Lung (tissue), 12 donors: Measurements from ENCODE around the gene OSBPL9. TPM values are rescaled to one million over a fixed set of nuclear protein-coding genes. Genes with fewer than 3 reads are reported as not detected.

Experiments used
- ATAC-seq: fragments of 200-7000 bp; cut with Tn5 transposase; one replicate; pipeline ENCODE4 v1.9.1; 2020; ENCODE audit warnings: moderate number of reproducible peaks; ENCODE audit not compliant: insufficient read depth, low FRiP score
- DNase-seq, 3 donors: peaks; one replicate each; pipeline ENCODE4 v3.0.0-alpha.2; 2013 to 2017
- H3K27ac ChIP-seq, 2 donors: one replicate each; pipeline ENCODE4 v1.5.1; 2013; ENCODE audit warnings: mild to moderate bottlenecking in 2 of 2, moderate library complexity in 2 of 2, control low read depth in 1 of 2, inconsistent platforms in 1 of 2, low read depth in 1 of 2, low read length in 1 of 2
- H3K27me3 ChIP-seq, 3 donors: one replicate each; pipeline ENCODE4 v1.5.1; 2013; ENCODE audit warnings: low read length in 2 of 3; ENCODE audit not compliant: control insufficient read depth in 3 of 3, insufficient read depth in 3 of 3
- H3K36me3 ChIP-seq, 4 donors: one replicate each; pipeline ENCODE4 v1.5.1; 2013; ENCODE audit warnings: low read length in 4 of 4, mild to moderate bottlenecking in 1 of 4, moderate library complexity in 1 of 4; ENCODE audit not compliant: control insufficient read depth in 4 of 4, insufficient read depth in 4 of 4
- H3K4me1 ChIP-seq, 5 donors: one replicate each; pipeline ENCODE4 v1.5.1; 2013; ENCODE audit warnings: low read length in 5 of 5, mild to moderate bottlenecking in 2 of 5, moderate library complexity in 1 of 5; ENCODE audit not compliant: control insufficient read depth in 5 of 5, insufficient read depth in 5 of 5
- H3K4me3 ChIP-seq: one replicate; pipeline ENCODE4 v1.5.1; 2013; ENCODE audit warnings: mild to moderate bottlenecking, control low read depth, moderate library complexity
- H3K9ac ChIP-seq, 2 donors: one replicate each; pipeline ENCODE4 v1.5.1; 2013; ENCODE audit warnings: low read length in 2 of 2, control low read depth in 1 of 2; ENCODE audit not compliant: insufficient read depth in 1 of 2
- H3K9me3 ChIP-seq, 4 donors: one replicate each; pipeline ENCODE4 v1.5.1; 2013; ENCODE audit warnings: low read length in 3 of 4, mild to moderate bottlenecking in 1 of 4, moderate library complexity in 1 of 4; ENCODE audit not compliant: control insufficient read depth in 4 of 4, insufficient read depth in 3 of 4
- CTCF ChIP-seq: IDR thresholded peaks from 2 replicates; pipeline ENCODE4 v1.5.1; 2012; ENCODE audit warnings: mild to moderate bottlenecking; ENCODE audit errors: control extremely low read depth, extremely low read depth
- WGBS, 2 donors: extraction: QIAGEN DNeasy Blood & Tissue Kit; methylation state at CpG; one replicate each; pipeline ENCODE4 v1.1.7; 2013; 5-methylcytosine and 5-hydroxymethylcytosine counted together
- polyA plus RNA-seq, 2 donors: library from polyadenylated mRNA; stranded (reverse); fragments of 200-250 nt; gene quantifications; one replicate each; pipeline ENCODE4 v1.2.1, GENCODE V29; 2013
- total RNA-seq, 2 donors: library from RNA; depleted of rRNA in 1 of 2; stranded (reverse); fragments of >200 nt in 1 of 2; gene quantifications; one replicate each; pipeline ENCODE4 v1.2.1, GENCODE V29; 2014 to 2021
- donor health status: control.
- donor health status: control.
- donor health status: Bipolar disorder and iron deficiency.
- donor health status: healthy.
- donor health status: DM: yes; HTN: yes; CAD: no.

The OSBPL9 gene
- total and polyA plus RNA-seq, 4 donors, result 36.8 to 135 (median 72.4) TPM

- no peaks in the 10 kb centered on the region for H3K9me3 ChIP-seq
- H3K4me3 ChIP-seq, result no peak overlapping the region
- no peak for TF ChIP-seq CTCF
- no peaks in the 10 kb centered on the region for H3K27me3 ChIP-seq
- no peak overlapping the region for H3K9ac ChIP-seq
- no peak overlapping the region for H3K27ac ChIP-seq
- peaks cover 0 to 4% (median 0%) of the 10 kb centered on the region in 5 donors for H3K4me1 ChIP-seq
- no peak for ATAC-seq
- peaks cover 7 to 22% (median 15%) of the 10 kb centered on the region in 4 donors for H3K36me3 ChIP-seq
- DNase-seq, result no peak
Measured at GRCh38 chr1:51776408-51776807, 159.5 kb downstream of the OSBPL9 start.

DNA sequence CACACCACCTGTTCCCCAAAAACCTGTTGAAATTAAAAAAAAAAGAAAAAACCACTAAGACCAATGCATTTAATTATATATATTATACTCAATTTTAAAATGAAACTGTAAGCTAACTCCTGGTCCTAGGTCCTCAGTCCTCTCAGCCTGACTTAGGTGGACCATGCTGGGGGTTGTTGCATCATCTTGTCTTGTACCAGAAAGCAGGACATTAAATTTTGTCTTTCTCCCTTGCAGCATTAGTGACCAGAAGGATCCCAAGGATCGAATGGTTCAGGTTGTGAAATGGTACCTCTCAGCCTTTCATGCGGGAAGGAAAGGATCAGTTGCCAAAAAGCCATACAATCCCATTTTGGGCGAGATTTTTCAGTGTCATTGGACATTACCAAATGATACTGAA is 164.0 kb downstream of the OSBPL9 start:
- no peak overlapping the region for H3K27ac ChIP-seq
- H3K27me3 ChIP-seq, result no peaks in the 10 kb centered on the region
- ATAC-seq (no peak), DNase-seq (no peak)
- no peak overlapping the region for H3K9ac ChIP-seq
- peaks cover 10 to 30% (median 19%) of the 10 kb centered on the region in 4 donors for H3K36me3 ChIP-seq
- no peak overlapping the region for H3K4me3 ChIP-seq
- WGBS, 2 donors, result 95 to 96% methylated on average over 3 of the region's 3 CpGs
- H3K4me1 ChIP-seq, result peaks cover 0 to 9% (median 0%) of the 10 kb centered on the region in 5 donors
- no peak for TF ChIP-seq CTCF
- no peaks in the 10 kb centered on the region for H3K9me3 ChIP-seq

DNA sequence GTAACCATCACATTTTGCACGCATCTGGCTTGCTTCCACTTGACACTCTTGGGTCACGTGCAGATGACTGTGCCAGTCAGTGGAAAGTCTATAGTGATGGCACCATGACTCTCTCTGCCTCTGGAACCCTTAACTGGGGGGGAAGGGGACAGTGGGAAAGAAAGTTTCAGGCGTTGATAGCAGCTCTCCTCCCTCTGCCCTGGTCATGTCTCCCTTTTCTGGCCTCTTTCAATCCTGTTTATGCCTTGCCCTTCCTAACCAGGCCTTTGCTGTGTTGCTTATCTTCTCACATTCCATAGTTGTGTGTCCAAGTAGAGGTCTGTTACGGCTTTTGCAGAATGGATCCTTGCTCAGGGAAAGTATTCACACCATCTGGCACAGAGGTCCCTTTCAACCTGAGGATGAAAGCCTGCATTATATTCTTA is 168.1 kb downstream of the OSBPL9 start:
- H3K9me3 ChIP-seq, result no peaks in the 10 kb centered on the region
- TF ChIP-seq CTCF, result no peak
- DNase-seq, result no peak
- H3K27ac ChIP-seq, result no peak overlapping the region
- H3K27me3 ChIP-seq, result no peaks in the 10 kb centered on the region
- ATAC-seq, result no peak
- no peak overlapping the region for H3K9ac ChIP-seq
- WGBS, 2 donors, result 83 to 92% methylated on average over 4 of the region's 4 CpGs
- peaks cover 0 to 9% (median 0%) of the 10 kb centered on the region in 5 donors for H3K4me1 ChIP-seq
- peaks cover 18 to 57% (median 35%) of the 10 kb centered on the region in 4 donors for H3K36me3 ChIP-seq
- H3K4me3 ChIP-seq, result no peak overlapping the region

DNA sequence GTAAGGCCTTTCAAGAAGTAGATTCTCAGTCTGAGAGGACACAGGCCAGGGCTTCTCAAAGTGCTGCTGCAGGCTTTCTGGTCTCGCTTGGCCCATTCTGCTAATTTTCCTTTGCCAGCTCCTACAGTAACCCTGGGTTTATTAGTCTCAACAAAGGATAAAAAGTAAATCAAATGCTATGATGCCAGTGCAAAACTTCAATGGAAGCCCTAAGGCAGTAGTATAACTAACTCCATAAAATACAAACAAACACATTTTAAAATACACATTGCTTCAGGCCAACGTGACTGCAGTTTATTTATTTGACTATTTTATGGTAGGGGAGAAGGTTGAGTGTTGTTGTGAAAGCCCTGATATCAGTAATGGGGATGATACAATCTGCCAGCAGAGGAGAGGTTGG is 172.0 kb downstream of the OSBPL9 start:
- DNase-seq (no peak), ATAC-seq (no peak)
- Histone ChIP-seq H3K9ac (no peak overlapping the region), H3K27ac (no peak overlapping the region), H3K9me3 (peaks cover 0 to 3% (median 0%) of the 10 kb centered on the region in 4 donors), H3K4me1 (peaks cover 0 to 7% (median 0%) of the 10 kb centered on the region in 5 donors), H3K4me3 (no peak overlapping the region), H3K27me3 (no peaks in the 10 kb centered on the region), H3K36me3 (peaks cover 40 to 62% (median 54%) of the 10 kb centered on the region in 4 donors)
- TF ChIP-seq CTCF, result no peak
- WGBS, 2 donors, result 71 to 89% methylated on average over 2 of the region's 2 CpGs
